Prostate gland (tissue), 2 donors: ENCODE data around the gene ADAMTSL1. TPM values are rescaled to one million over a fixed set of nuclear protein-coding genes. Genes with fewer than 3 reads are reported as not detected.

ENCODE experiments used
- DNase-seq: peaks from one replicate; pipeline ENCODE4 v3.0.0-alpha.2; 2019; ENCODE audit warnings: low spot score
- H3K27ac ChIP-seq, 2 donors: fragments of 200-600 bp; sonication (generic); 2 replicates each; pipeline ENCODE4 v1.5.1; 2017 to 2019
- H3K27me3 ChIP-seq: fragments of 200-600 bp; sonication (generic); replicated peaks from 2 replicates; pipeline ENCODE4 v1.5.1; 2019; ENCODE audit not compliant: insufficient read depth
- H3K36me3 ChIP-seq, 2 donors: fragments of 200-600 bp; sonication (generic); 1 replicate in 1 of 2; 2 replicates in 1 of 2; pipeline versions ENCODE4 v1.5.1 to v1.8.1; 2017 to 2019
- H3K4me1 ChIP-seq: fragments of 200-600 bp; sonication (generic); replicated peaks from 2 replicates; pipeline ENCODE4 v1.5.1; 2019
- H3K4me3 ChIP-seq, 2 donors: fragments of 200-600 bp; sonication (generic); 2 replicates each; pipeline ENCODE4 v1.5.1; 2017 to 2019
- H3K9me3 ChIP-seq: fragments of 200-600 bp; sonication (generic); 2 replicates; pipeline ENCODE4 v1.5.1; 2017
- POLR2A ChIP-seq: fragments of 450-650 bp; IDR thresholded peaks from one replicate; pipeline ENCODE4 v1.6.1; 2016; ENCODE audit warnings: antibody characterized with exemption, mild to moderate bottlenecking
- POLR2AphosphoS5 ChIP-seq: sonication (generic); formaldehyde crosslinking; IDR thresholded peaks from one replicate; pipeline ENCODE4 v1.6.1; 2017; ENCODE audit warnings: antibody characterized with exemption
- WGBS: methylation state at CpG from one replicate; pipeline ENCODE4 v1.1.5; 2018; 5-methylcytosine and 5-hydroxymethylcytosine counted together
- intact Hi-C: fragments of 100-400 bp; cut with DNase I; formaldehyde crosslinking; loops from one replicate; pipeline ENCODE4 v1.14.2; 2022
- total RNA-seq, 2 donors: library from RNA; depleted of rRNA; stranded (reverse); fragments of >200 nt; gene quantifications; one replicate each; pipeline ENCODE4 v1.1.0, GENCODE V29; 2016
- TF ChIP-seq, protein P1 (sequence below), 4 experiments: fragments of 200-600 bp in 2 of 4; fragments of 450-650 bp in 2 of 4; sonication (generic) in 2 of 4; IDR thresholded peaks; 1 replicate in 3 of 4; 2 replicates in 1 of 4; pipeline ENCODE4 v1.5.1; 2016 to 2019; ENCODE audit warnings: antibody characterized with exemption in 4 of 4, mild to moderate bottlenecking in 2 of 4, moderate library complexity in 2 of 4

The ADAMTSL1 gene
- total RNA-seq, 2 donors from 2014 or later: 9.8 to 18.1 TPM

GRCh38 chr9:18618862-18619261 is 144.9 kb downstream of the ADAMTSL1 start:
- H3K36me3 ChIP-seq: no peaks in the 10 kb centered on the region
- no peaks in the 10 kb centered on the region for H3K4me1 ChIP-seq
- DNase-seq: no peak
- H3K4me3 ChIP-seq: no peak overlapping the region
- intact Hi-C loops: no loop called here
- no peaks in the 10 kb centered on the region for H3K9me3 ChIP-seq
- 96% methylated on average over 2 of the region's 2 CpGs for WGBS
- H3K27ac ChIP-seq: no peak overlapping the region
- no peaks in the 10 kb centered on the region for H3K27me3 ChIP-seq
- no peak for TF ChIP-seq POLR2A

DNA sequence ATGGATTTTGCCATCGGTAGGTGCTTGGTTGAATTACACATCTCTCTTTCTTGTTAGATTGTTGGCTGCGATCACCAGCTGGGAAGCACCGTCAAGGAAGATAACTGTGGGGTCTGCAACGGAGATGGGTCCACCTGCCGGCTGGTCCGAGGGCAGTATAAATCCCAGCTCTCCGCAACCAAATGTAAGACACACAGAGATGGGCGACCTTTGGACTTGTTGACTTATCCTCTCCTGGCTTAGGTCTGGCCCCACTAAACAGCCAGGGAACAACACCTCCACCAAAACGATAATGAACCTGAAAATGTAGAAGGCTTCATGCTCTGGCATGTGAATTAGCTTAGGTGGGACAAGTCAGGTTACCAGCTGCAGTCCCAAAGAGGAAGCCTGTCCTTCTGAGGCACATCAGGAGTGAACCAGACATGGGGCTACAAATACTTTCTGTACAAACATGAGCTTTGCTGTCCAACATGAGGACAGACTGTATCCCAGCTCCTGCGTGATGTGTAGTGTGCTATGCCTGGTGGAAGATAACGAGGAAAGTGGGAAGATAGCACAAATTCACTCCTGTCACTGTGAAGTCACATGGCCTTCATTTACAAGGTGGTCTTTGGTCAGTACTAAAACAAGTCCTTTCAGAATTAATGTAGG is 148.4 kb downstream of the ADAMTSL1 start:
- no peak overlapping the region for H3K4me3 ChIP-seq
- no peaks in the 10 kb centered on the region for H3K9me3 ChIP-seq
- no peak for TF ChIP-seq POLR2A
- no peak for TF ChIP-seq POLR2AphosphoS5
- TF ChIP-seq, protein P1, sequence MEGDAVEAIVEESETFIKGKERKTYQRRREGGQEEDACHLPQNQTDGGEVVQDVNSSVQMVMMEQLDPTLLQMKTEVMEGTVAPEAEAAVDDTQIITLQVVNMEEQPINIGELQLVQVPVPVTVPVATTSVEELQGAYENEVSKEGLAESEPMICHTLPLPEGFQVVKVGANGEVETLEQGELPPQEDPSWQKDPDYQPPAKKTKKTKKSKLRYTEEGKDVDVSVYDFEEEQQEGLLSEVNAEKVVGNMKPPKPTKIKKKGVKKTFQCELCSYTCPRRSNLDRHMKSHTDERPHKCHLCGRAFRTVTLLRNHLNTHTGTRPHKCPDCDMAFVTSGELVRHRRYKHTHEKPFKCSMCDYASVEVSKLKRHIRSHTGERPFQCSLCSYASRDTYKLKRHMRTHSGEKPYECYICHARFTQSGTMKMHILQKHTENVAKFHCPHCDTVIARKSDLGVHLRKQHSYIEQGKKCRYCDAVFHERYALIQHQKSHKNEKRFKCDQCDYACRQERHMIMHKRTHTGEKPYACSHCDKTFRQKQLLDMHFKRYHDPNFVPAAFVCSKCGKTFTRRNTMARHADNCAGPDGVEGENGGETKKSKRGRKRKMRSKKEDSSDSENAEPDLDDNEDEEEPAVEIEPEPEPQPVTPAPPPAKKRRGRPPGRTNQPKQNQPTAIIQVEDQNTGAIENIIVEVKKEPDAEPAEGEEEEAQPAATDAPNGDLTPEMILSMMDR (IDR thresholded peaks at IDR 0.05): no peak
- no peaks in the 10 kb centered on the region for H3K27me3 ChIP-seq
- no peak for DNase-seq
- intact Hi-C loops: no loop called here
- no peaks in the 10 kb centered on the region for H3K4me1 ChIP-seq
- H3K36me3 ChIP-seq: no peaks in the 10 kb centered on the region
- no peak overlapping the region for H3K27ac ChIP-seq
- 96% methylated on average over 11 of the region's 11 CpGs for WGBS

DNA sequence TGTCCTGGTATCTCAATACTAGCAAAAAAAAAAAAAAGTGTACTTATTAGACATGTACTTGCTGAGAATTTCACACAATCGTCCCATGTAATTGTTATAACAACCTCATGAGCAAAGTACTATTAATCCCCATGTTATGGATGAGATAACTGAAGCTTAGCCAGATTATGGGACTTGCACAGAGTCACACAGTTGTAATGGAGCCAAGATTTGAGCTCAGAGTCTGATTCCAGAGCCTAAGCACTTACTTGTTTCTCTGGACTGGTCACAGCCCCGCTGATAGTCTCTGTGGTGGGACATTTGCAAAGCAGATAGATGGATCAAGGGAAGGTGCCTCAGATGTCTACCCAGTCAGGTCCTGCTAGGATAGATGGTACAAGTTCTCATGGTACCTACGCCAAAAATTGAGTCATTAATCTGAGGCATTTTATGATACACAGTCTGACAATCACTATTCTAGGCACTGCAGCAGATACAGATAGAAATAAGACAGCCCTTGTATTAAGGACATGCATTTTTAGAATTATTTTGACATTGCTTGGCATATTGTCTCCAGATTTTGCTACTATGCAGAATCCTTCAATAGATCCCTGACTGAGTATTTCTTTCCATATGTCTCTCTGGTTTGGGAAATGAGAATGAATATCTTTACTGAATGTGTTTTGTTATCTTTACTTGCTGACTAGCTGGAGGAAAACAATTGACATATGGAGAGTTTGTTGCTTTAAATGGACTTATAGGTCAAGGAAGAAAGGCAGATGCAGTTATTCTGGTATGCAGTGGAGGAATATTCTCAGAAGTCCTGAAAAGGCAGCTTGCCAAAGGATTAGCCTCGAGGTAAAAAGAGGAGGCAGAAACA is 149.5 kb downstream of the ADAMTSL1 start:
- Histone ChIP-seq H3K27me3 (no peaks in the 10 kb centered on the region), H3K9me3 (no peaks in the 10 kb centered on the region), H3K27ac (no peak overlapping the region), H3K4me3 (no peak overlapping the region), H3K36me3 (no peaks in the 10 kb centered on the region), H3K4me1 (no peaks in the 10 kb centered on the region)
- no peak for TF ChIP-seq POLR2AphosphoS5
- TF ChIP-seq, protein P1 (IDR thresholded peaks at IDR 0.05): no peak
- no peak for TF ChIP-seq POLR2A
- WGBS: 82% methylated on average over 4 of the region's 4 CpGs
- DNase-seq: no peak
- intact Hi-C loops: no loop called here

- Histone ChIP-seq H3K9me3 (no peaks in the 10 kb centered on the region), H3K4me1 (no peaks in the 10 kb centered on the region), H3K36me3 (no peaks in the 10 kb centered on the region), H3K27me3 (no peaks in the 10 kb centered on the region), H3K27ac (no peak overlapping the region), H3K4me3 (no peak overlapping the region)
- WGBS: 72% methylated on average over 2 of the region's 2 CpGs
- DNase-seq: no peak
- intact Hi-C loops: no loop called here
- TF ChIP-seq POLR2A (no peak), POLR2AphosphoS5 (no peak)
- TF ChIP-seq, protein P1 (IDR thresholded peaks at IDR 0.05): no peak
Measured at GRCh38 chr9:18626046-18626698, 152.2 kb downstream of the ADAMTSL1 start.

DNA sequence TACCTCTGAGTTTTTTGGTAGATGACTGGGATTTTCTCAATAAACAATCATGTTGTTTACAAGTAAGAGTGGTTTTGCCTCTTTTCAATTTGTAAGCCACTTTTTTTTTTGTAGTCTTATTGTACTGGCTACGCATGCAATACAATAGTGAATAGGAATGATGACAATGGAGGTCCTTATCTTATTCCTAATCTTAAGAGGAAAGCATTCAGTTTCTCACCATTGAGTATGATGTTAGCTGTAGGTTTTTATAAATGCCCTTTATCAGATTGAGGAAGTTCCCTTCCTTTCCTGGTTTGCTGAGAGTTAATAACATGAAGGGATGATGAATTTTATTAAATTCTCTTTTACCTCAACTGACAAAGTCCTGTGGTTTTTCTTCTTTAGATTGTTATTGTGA is 155.2 kb downstream of the ADAMTSL1 start:
- Histone ChIP-seq H3K27ac (no peak overlapping the region), H3K9me3 (no peaks in the 10 kb centered on the region), H3K27me3 (no peaks in the 10 kb centered on the region), H3K36me3 (no peaks in the 10 kb centered on the region), H3K4me3 (no peak overlapping the region), H3K4me1 (no peaks in the 10 kb centered on the region)
- TF ChIP-seq POLR2A (no peak), POLR2AphosphoS5 (no peak)
- TF ChIP-seq, protein P1 (IDR thresholded peaks at IDR 0.05): no peak
- DNase-seq: no peak
- intact Hi-C loops: no loop called here
- 46% methylated on average over 1 of the region's 1 CpG for WGBS
